Upper lobe of left lung (tissue), 4 donors: ENCODE measurements around the gene CDH13.

Source experiments
- POLR2A ChIP-seq, 4 donors: fragments of 450-650 bp; IDR thresholded peaks; one replicate each; pipeline ENCODE4 v1.5.1; 2016 to 2017; ENCODE audit warnings: antibody characterized with exemption in 4 of 4, mild to moderate bottlenecking in 2 of 4
- POLR2AphosphoS5 ChIP-seq, 2 donors: sonication (generic); formaldehyde crosslinking; IDR thresholded peaks; one replicate each; pipeline ENCODE4 v1.5.1; 2017; ENCODE audit warnings: antibody characterized with exemption in 2 of 2
- TF ChIP-seq, protein P1 (sequence below), 6 experiments: fragments of 450-650 bp in 4 of 6; fragments of 200-600 bp in 2 of 6; sonication (generic) in 2 of 6; IDR thresholded peaks; one replicate each; pipeline ENCODE4 v1.5.1; 2016 to 2019; ENCODE audit warnings: antibody characterized with exemption in 6 of 6

DNA sequence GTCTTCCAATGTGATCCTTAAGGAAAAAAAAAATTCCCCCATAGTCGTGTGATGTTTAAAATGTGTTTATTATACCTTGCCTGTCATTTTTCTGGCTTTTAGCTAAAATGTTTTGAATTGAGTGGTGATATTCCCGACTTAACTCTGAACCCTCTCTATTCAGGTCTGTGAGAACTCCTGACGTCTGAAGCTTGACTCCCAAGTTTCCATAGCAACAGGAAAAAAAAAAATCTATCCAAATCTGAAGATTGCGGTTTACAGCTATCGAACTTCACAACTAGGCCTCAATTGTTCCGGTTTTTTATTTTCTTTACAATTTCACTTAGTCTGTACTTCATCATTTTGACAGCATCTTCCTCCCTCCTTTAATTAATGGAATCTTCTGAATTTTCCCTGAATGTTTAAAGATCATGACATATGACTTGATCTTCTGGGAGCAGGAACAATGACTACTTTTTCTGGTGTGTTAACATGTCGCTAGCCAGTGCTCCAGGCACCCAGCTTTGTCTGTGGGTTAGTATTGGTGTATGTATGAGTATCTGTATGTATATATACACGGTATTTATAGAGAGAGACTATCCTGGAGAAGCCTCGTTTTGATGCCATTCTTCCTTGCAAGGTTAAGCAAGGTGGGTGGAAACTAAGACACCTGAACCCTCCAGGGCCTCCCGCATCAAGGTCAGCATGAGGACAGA is 1168.2 kb downstream of the CDH13 start:
- TF ChIP-seq, protein P1, sequence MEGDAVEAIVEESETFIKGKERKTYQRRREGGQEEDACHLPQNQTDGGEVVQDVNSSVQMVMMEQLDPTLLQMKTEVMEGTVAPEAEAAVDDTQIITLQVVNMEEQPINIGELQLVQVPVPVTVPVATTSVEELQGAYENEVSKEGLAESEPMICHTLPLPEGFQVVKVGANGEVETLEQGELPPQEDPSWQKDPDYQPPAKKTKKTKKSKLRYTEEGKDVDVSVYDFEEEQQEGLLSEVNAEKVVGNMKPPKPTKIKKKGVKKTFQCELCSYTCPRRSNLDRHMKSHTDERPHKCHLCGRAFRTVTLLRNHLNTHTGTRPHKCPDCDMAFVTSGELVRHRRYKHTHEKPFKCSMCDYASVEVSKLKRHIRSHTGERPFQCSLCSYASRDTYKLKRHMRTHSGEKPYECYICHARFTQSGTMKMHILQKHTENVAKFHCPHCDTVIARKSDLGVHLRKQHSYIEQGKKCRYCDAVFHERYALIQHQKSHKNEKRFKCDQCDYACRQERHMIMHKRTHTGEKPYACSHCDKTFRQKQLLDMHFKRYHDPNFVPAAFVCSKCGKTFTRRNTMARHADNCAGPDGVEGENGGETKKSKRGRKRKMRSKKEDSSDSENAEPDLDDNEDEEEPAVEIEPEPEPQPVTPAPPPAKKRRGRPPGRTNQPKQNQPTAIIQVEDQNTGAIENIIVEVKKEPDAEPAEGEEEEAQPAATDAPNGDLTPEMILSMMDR (IDR thresholded peaks at IDR 0.05) = no peak
- TF ChIP-seq POLR2A (IDR thresholded peaks at IDR 0.05) = no peak
- TF ChIP-seq POLR2AphosphoS5 (IDR thresholded peaks at IDR 0.05) = no peak
